HEK293 (cell line): Measurements from ENCODE around the gene FGF23.

Experiments
- CTCF ChIA-PET: fragments of 350-600 bp; formaldehyde crosslinking; extraction: SDS; loops from one replicate; lab custom pipeline; 2021; ENCODE audit warnings: antibody characterized with exemption; lab: Yijun Ruan, JAX
- POLR2A ChIA-PET: fragments of 300-600 bp; formaldehyde crosslinking; extraction: SDS; loops from one replicate; lab custom pipeline; 2020; ENCODE audit warnings: antibody characterized with exemption, inconsistent platforms; lab: Yijun Ruan, JAX
- H3K27ac ChIP-seq: fragments of 200-500 bp; sonication (Bioruptor generic); 2 replicates; pipeline ENCODE4 v1.5.1; 2014; ENCODE audit warnings: low read depth, low read length, control low read depth, inconsistent platforms; ENCODE audit errors: extremely low read depth
- H3K36me3 ChIP-seq, 2 experiments: fragments of 200-500 bp in 1 of 2; sonication (Bioruptor generic) in 1 of 2; 1 replicate in 1 of 2; 2 replicates in 1 of 2; pipeline ENCODE4 v1.5.1; 2014 to 2017; ENCODE audit warnings: inconsistent platforms in 2 of 2, low read length in 2 of 2; ENCODE audit not compliant: control insufficient read depth in 2 of 2, insufficient read depth in 1 of 2
- H3K4me1 ChIP-seq: fragments of 200-500 bp; sonication (Bioruptor generic); 2 replicates; pipeline ENCODE4 v1.5.1; 2014; ENCODE audit warnings: mild to moderate bottlenecking, low read length, inconsistent platforms; ENCODE audit not compliant: control insufficient read depth, insufficient read depth
- H3K4me3 ChIP-seq: 2 replicates; pipeline ENCODE4 v1.5.1; 2011; ENCODE audit warnings: low read depth, mild to moderate bottlenecking, control low read depth, low read length, moderate library complexity
- H3K9me3 ChIP-seq: fragments of 200-500 bp; sonication (Bioruptor generic); 2 replicates; pipeline ENCODE4 v1.5.1; 2014; ENCODE audit warnings: low read depth, low read length, inconsistent platforms; ENCODE audit not compliant: control insufficient read depth, insufficient read depth
- IKZF3 ChIP-seq: fragments of 450-650 bp; IDR thresholded peaks from 2 replicates; pipeline ENCODE4 v1.5.0; 2018; ENCODE audit warnings: missing biosample characterization, mild to moderate bottlenecking, missing genetic modification characterization, moderate library complexity
- KLF1 ChIP-seq: fragments of 450-650 bp; formaldehyde crosslinking; IDR thresholded peaks from 2 replicates; pipeline ENCODE4 v1.5.1; 2016; ENCODE audit warnings: missing biosample characterization, missing genetic modification characterization
- KLF8 ChIP-seq: fragments of 450-650 bp; formaldehyde crosslinking; IDR thresholded peaks from 2 replicates; pipeline ENCODE4 v1.5.1; 2016; ENCODE audit warnings: missing biosample characterization, missing genetic modification characterization
- REPIN1 ChIP-seq: fragments of 450-650 bp; formaldehyde crosslinking; IDR thresholded peaks from 2 replicates; pipeline ENCODE4 v1.5.1; 2017; ENCODE audit warnings: missing biosample characterization, missing genetic modification characterization, low read depth
- SCRT2 ChIP-seq: fragments of 450-650 bp; formaldehyde crosslinking; IDR thresholded peaks from 2 replicates; pipeline ENCODE4 v1.5.1; 2016; ENCODE audit warnings: missing biosample characterization, missing genetic modification characterization
- ZBTB17 ChIP-seq: fragments of 450-650 bp; formaldehyde crosslinking; IDR thresholded peaks from 2 replicates; pipeline ENCODE4 v1.5.1; 2016; ENCODE audit warnings: missing biosample characterization, missing genetic modification characterization
- ZBTB44 ChIP-seq: fragments of 450-650 bp; IDR thresholded peaks from 2 replicates; pipeline ENCODE4 v1.5.1; 2018; ENCODE audit warnings: missing biosample characterization, mild to moderate bottlenecking, missing genetic modification characterization
- ZBTB48 ChIP-seq: fragments of 450-650 bp; formaldehyde crosslinking; IDR thresholded peaks from 2 replicates; pipeline ENCODE4 v1.5.1; 2016; ENCODE audit warnings: missing biosample characterization, missing genetic modification characterization
- ZFHX2 ChIP-seq: fragments of 450-650 bp; formaldehyde crosslinking; conservative IDR thresholded peaks from 2 replicates; pipeline ENCODE4 v1.5.1; 2016; ENCODE audit warnings: missing biosample characterization, missing genetic modification characterization
- ZNF132 ChIP-seq: fragments of 450-650 bp; formaldehyde crosslinking; IDR thresholded peaks from 2 replicates; pipeline ENCODE4 v1.5.1; 2017; ENCODE audit warnings: missing biosample characterization, missing genetic modification characterization, borderline replicate concordance
- ZNF2 ChIP-seq: fragments of 450-650 bp; formaldehyde crosslinking; IDR thresholded peaks from 2 replicates; pipeline ENCODE4 v1.5.1; 2016; ENCODE audit warnings: missing biosample characterization, missing genetic modification characterization
- ZNF202 ChIP-seq: fragments of 450-650 bp; formaldehyde crosslinking; IDR thresholded peaks from 2 replicates; pipeline ENCODE4 v1.5.1; 2016; ENCODE audit warnings: missing biosample characterization, missing genetic modification characterization, borderline replicate concordance
- ZNF24 ChIP-seq: fragments of 450-650 bp; formaldehyde crosslinking; IDR thresholded peaks from 2 replicates; pipeline ENCODE4 v1.5.1; 2016; ENCODE audit warnings: missing biosample characterization, missing genetic modification characterization
- ZNF248 ChIP-seq: fragments of 450-650 bp; formaldehyde crosslinking; IDR thresholded peaks from 2 replicates; pipeline ENCODE4 v1.5.1; 2017; ENCODE audit warnings: missing biosample characterization, missing genetic modification characterization
- ZNF404 ChIP-seq: fragments of 450-650 bp; formaldehyde crosslinking; IDR thresholded peaks from 2 replicates; pipeline ENCODE4 v1.5.1; 2017; ENCODE audit warnings: missing biosample characterization, missing genetic modification characterization
- ZNF501 ChIP-seq: fragments of 450-650 bp; formaldehyde crosslinking; IDR thresholded peaks from 2 replicates; pipeline ENCODE4 v1.5.1; 2016; ENCODE audit warnings: missing biosample characterization, missing genetic modification characterization
- ZNF555 ChIP-seq: fragments of 450-650 bp; formaldehyde crosslinking; conservative IDR thresholded peaks from 2 replicates; pipeline ENCODE4 v1.5.1; 2017; ENCODE audit warnings: missing biosample characterization, mild to moderate bottlenecking, missing genetic modification characterization, inconsistent platforms
- ZNF571 ChIP-seq: fragments of 450-650 bp; formaldehyde crosslinking; IDR thresholded peaks from 2 replicates; pipeline ENCODE4 v1.5.0; 2017; ENCODE audit warnings: missing biosample characterization, missing genetic modification characterization
- ZNF610 ChIP-seq: fragments of 450-650 bp; formaldehyde crosslinking; IDR thresholded peaks from 2 replicates; pipeline ENCODE4 v1.5.1; 2016; ENCODE audit warnings: missing biosample characterization, missing genetic modification characterization, borderline replicate concordance
- ZNF639 ChIP-seq: fragments of 450-650 bp; formaldehyde crosslinking; IDR thresholded peaks from 2 replicates; pipeline ENCODE4 v1.5.1; 2016; ENCODE audit warnings: missing biosample characterization, missing genetic modification characterization
- ZNF677 ChIP-seq: fragments of 450-650 bp; IDR thresholded peaks from 2 replicates; pipeline ENCODE4 v1.5.0; 2018; ENCODE audit warnings: missing biosample characterization, mild to moderate bottlenecking, missing genetic modification characterization, moderate library complexity
- ZNF701 ChIP-seq: fragments of 450-650 bp; formaldehyde crosslinking; IDR thresholded peaks from 2 replicates; pipeline ENCODE4 v1.5.1; 2016; ENCODE audit warnings: missing biosample characterization, missing genetic modification characterization
- ZNF830 ChIP-seq: fragments of 450-650 bp; IDR thresholded peaks from 2 replicates; pipeline ENCODE4 v1.5.0; 2018; ENCODE audit warnings: missing biosample characterization, missing genetic modification characterization, low read depth, mild to moderate bottlenecking, moderate library complexity
- TF ChIP-seq, protein P1 (sequence below): fragments of 450-650 bp; formaldehyde crosslinking; IDR thresholded peaks from 2 replicates; pipeline ENCODE4 v1.5.1; 2016; ENCODE audit warnings: missing biosample characterization, missing genetic modification characterization
- TF ChIP-seq, protein P2 (sequence below): fragments of 450-650 bp; formaldehyde crosslinking; IDR thresholded peaks from 2 replicates; pipeline ENCODE4 v1.5.1; 2016; ENCODE audit warnings: missing biosample characterization, missing genetic modification characterization

FGF23 gene

GRCh38 chr12:4327293-4327692, 52.2 kb downstream of the FGF23 start:
- H3K27ac ChIP-seq = no peak overlapping the region
- peaks cover 14 to 27% of the 10 kb centered on the region in 2 experiments; a peak in 2 of 3 replicates for H3K36me3 ChIP-seq
- H3K4me1 ChIP-seq = peaks cover 8% of the 10 kb centered on the region
- no peak overlapping the region for H3K4me3 ChIP-seq
- H3K9me3 ChIP-seq = no peaks in the 10 kb centered on the region
- no peak for TF ChIP-seq ZNF677 (tag by site-specific recombination)
- TF ChIP-seq ZBTB48 (tag by site-specific recombination) = no peak
- TF ChIP-seq KLF8 (tag by site-specific recombination) = no peak
- TF ChIP-seq ZNF639 = no peak
- TF ChIP-seq ZNF202 (tag by site-specific recombination) = no peak
- no peak for TF ChIP-seq ZNF24
- no peak for TF ChIP-seq ZNF404 (tag by site-specific recombination)
- TF ChIP-seq REPIN1 (tag by site-specific recombination) = no peak
- TF ChIP-seq, protein P1, sequence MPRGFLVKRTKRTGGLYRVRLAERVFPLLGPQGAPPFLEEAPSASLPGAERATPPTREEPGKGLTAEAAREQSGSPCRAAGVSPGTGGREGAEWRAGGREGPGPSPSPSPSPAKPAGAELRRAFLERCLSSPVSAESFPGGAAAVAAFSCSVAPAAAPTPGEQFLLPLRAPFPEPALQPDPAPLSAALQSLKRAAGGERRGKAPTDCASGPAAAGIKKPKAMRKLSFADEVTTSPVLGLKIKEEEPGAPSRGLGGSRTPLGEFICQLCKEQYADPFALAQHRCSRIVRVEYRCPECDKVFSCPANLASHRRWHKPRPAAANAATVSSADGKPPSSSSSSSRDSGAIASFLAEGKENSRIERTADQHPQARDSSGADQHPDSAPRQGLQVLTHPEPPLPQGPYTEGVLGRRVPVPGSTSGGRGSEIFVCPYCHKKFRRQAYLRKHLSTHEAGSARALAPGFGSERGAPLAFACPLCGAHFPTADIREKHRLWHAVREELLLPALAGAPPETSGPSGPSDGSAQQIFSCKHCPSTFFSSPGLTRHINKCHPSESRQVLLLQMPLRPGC (tag by site-specific recombination) = no peak
- POLR2A ChIA-PET = no interaction called here
- CTCF ChIA-PET = interaction anchor here (0.8 kb wide), 1 partner anchor 14 kb away, joined by 4 read pairs; no protein-coding TSS in a partner anchor

DNA sequence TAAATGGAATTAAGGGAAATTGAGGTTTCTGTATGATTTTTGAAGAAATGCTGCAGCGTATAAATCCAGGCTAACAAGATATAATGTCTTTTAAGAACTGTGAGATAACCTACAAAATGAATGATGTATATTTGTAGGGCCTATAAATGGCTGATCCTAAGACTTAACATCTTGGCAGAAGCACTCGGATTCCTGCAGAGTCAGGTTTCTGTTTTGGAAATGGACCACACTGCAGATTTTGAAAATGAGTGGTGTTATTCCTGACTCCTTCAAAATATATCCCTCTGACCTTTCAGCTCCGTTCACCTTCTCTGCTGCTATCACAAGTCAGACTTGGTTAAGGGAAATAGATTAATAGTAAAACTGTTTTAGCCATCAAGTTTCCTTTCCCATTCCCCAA, 53.5 kb downstream of the FGF23 start:
- Histone ChIP-seq H3K4me1 (peaks cover 2% of the 10 kb centered on the region; the same call in 1 of the 2 replicates), H3K4me3 (no peak overlapping the region), H3K36me3 (peaks cover 11 to 18% of the 10 kb centered on the region in 2 experiments; a peak in 2 of 3 replicates), H3K27ac (no peak overlapping the region)
- POLR2A ChIA-PET = interaction anchor here (0.6 kb wide), 1 partner anchor 57 kb away, joined by 3 read pairs; no protein-coding TSS in a partner anchor
- TF ChIP-seq ZFHX2 (tag by site-specific recombination) (no peak), ZNF555 (tag by site-specific recombination) (no peak), KLF1 (tag by site-specific recombination) (no peak), ZNF132 (tag by site-specific recombination) (no peak), ZNF501 (tag by site-specific recombination) (no peak), ZNF248 (tag by site-specific recombination) (no peak), ZBTB44 (tag by site-specific recombination) (no peak), ZNF830 (no peak), IKZF3 (tag by site-specific recombination) (no peak), ZNF2 (tag by site-specific recombination) (no peak), SCRT2 (tag by site-specific recombination) (no peak), ZNF610 (tag by site-specific recombination) (no peak), ZNF701 (tag by site-specific recombination) (no peak), ZNF571 (no peak), ZBTB17 (tag by site-specific recombination) (no peak)
- TF ChIP-seq, protein P2, sequence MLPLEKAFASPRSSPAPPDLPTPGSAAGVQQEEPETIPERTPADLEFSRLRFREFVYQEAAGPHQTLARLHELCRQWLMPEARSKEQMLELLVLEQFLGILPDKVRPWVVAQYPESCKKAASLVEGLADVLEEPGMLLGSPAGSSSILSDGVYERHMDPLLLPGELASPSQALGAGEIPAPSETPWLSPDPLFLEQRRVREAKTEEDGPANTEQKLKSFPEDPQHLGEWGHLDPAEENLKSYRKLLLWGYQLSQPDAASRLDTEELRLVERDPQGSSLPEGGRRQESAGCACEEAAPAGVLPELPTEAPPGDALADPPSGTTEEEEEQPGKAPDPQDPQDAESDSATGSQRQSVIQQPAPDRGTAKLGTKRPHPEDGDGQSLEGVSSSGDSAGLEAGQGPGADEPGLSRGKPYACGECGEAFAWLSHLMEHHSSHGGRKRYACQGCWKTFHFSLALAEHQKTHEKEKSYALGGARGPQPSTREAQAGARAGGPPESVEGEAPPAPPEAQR = no peak
- TF ChIP-seq, all 188 proteins: peak for 0
- CTCF ChIA-PET = interaction anchor here (0.6 kb wide), 1 partner anchor 1070 kb away, joined by 3 read pairs; no protein-coding TSS in a partner anchor
- no peaks in the 10 kb centered on the region for H3K9me3 ChIP-seq
